ENCODE data around the gene INSR.

INSR gene

GRCh38 chr19:7177926-7178325 is 116.3 kb downstream of the INSR start:
- POLR2A ChIA-PET, result no interaction called here
- TF ChIP-seq CTCF (IDR thresholded peaks at IDR 0.05; ENCODE audit: insufficient read depth, low read length, missing control alignments), result no peak
- CTCF ChIA-PET, result interaction anchor here (1.8 kb wide), 1 partner anchor 163 kb away, joined by 6 read pairs; no protein-coding TSS in a partner anchor
- H3K4me3 ChIP-seq (ENCODE audit: low read depth, low read length), result no peak overlapping the region
- DNase-seq (ENCODE audit: low read depth, low spot score), result no peak

GRCh38 chr19:7176792-7177191 is 117.4 kb downstream of the INSR start:
- TF ChIP-seq CTCF (IDR thresholded peaks at IDR 0.05; ENCODE audit: insufficient read depth, low read length, missing control alignments), result no peak
- CTCF ChIA-PET, result no interaction called here
- no peak for DNase-seq (ENCODE audit: low read depth, low spot score)
- no peak overlapping the region for H3K4me3 ChIP-seq (ENCODE audit: low read depth, low read length)
- POLR2A ChIA-PET, result no interaction called here

- ChIA-PET POLR2A (no interaction called here), CTCF (no interaction called here)
- no peak overlapping the region for H3K4me3 ChIP-seq (ENCODE audit: low read depth, low read length)
- TF ChIP-seq CTCF (IDR thresholded peaks at IDR 0.05; ENCODE audit: insufficient read depth, low read length, missing control alignments), result no peak
- no peak for DNase-seq (ENCODE audit: low read depth, low spot score)
These were observed 121.4 kb downstream of the INSR start for GRCh38 chr19:7172794-7173193.

GRCh38 chr19:7170983-7171382 is 123.2 kb downstream of the INSR start:
- no peak overlapping the region for H3K4me3 ChIP-seq (ENCODE audit: low read depth, low read length)
- no peak for DNase-seq (ENCODE audit: low read depth, low spot score)
- ChIA-PET POLR2A (no interaction called here), CTCF (interaction anchor here (1.1 kb wide), 1 partner anchor 9 kb away, joined by 5 read pairs; no protein-coding TSS in a partner anchor)
- TF ChIP-seq CTCF (IDR thresholded peaks at IDR 0.05; ENCODE audit: insufficient read depth, low read length, missing control alignments), result no peak

- no peak overlapping the region for H3K4me3 ChIP-seq (ENCODE audit: low read depth, low read length)
- TF ChIP-seq CTCF (IDR thresholded peaks at IDR 0.05; ENCODE audit: insufficient read depth, low read length, missing control alignments), result no peak
These were observed 125.3 kb downstream of the INSR start for GRCh38 chr19:7168941-7169340.

GRCh38 chr19:7161292-7161691 is 132.9 kb downstream of the INSR start:
- ChIA-PET CTCF (no interaction called here), POLR2A (no interaction called here)
- no peak overlapping the region for H3K4me3 ChIP-seq (ENCODE audit: low read depth, low read length)
- DNase-seq (ENCODE audit: low read depth, low spot score), result no peak
- TF ChIP-seq CTCF (IDR thresholded peaks at IDR 0.05; ENCODE audit: insufficient read depth, low read length, missing control alignments), result no peak

More at GRCh38 chr19:7168941-7169340, 125.3 kb downstream of the INSR start:
- ChIA-PET POLR2A (no interaction called here), CTCF (no interaction called here)
- no peak for DNase-seq (ENCODE audit: low read depth, low spot score)

All from AG04449 (cell line).